HG02588 (cell line): ENCODE data around the gene ANKRD53.

ENCODE experiments used
- ATAC-seq: cut with Tn5 transposase; IDR thresholded peaks from one replicate; pipeline ENCODE4 v1.9.1; 2021; ENCODE audit warnings: mild to moderate bottlenecking, moderate library complexity; ENCODE audit not compliant: unreplicated experiment

ANKRD53 gene, protein sequence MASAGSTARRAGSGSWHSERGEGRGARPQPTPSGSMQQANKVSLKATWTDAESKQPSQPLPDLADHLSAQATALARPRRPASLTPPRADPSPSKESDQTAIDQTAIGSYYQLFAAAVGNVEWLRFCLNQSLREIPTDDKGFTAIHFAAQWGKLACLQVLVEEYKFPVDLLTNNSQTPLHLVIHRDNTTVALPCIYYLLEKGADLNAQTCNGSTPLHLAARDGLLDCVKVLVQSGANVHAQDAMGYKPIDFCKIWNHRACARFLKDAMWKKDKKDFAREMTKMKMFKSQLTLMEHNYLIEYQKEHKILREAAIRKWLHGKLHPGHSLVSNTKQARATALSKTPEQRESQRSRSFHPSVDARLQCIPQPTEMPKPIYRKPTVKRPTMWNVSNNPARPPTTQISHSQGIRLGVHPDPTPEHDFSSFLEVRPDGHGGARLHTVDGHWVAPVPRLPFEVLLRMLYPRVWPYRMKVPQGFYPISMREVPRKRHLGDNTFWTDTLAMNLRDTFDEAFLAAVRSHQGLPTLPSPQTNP

DNA sequence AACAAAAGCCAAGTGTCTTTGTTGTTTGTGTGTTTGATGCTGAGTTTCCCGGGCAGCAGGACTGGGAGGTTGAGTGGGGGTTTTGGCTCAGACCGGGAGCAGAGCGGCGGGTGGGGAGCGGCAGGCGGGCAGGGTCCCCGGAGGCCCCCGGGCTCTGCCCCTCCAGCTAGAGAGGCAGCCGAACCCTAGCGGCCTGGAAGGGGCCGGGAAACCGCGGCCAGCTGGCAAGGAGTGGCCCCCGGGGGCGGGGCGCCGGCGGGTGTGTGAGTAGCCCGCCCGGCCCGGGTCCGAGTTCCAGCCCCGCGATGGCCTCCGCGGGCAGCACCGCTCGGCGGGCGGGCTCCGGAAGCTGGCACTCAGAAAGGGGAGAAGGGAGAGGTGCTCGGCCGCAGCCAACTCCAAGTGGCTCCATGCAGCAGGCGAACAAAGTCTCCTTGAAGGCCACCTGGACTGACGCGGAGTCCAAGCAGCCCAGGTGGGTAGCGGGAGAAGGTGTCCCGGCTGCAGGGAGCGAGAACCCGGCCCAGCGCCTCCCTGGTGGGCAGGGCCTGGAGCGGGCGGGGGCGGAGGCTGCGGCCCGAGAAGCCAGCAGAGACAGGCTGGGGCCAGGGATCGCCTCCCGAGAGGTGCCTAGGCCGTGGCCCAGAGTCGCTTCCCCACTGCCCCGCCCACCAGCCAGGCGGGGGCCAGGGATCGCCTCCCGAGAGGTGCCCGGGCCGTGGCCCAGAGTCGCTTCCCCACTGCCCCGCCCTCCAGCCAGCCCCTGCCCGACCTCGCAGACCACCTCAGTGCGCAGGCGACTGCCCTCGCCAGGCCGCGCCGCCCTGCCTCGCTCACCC is at the start of gene ANKRD53:
Gene ANKRD53 (plus strand): TSS at position 290 of the 839 bp plus-strand sequence. CDS start 16 bp downstream, at position 306.
- no peak for ATAC-seq

DNA sequence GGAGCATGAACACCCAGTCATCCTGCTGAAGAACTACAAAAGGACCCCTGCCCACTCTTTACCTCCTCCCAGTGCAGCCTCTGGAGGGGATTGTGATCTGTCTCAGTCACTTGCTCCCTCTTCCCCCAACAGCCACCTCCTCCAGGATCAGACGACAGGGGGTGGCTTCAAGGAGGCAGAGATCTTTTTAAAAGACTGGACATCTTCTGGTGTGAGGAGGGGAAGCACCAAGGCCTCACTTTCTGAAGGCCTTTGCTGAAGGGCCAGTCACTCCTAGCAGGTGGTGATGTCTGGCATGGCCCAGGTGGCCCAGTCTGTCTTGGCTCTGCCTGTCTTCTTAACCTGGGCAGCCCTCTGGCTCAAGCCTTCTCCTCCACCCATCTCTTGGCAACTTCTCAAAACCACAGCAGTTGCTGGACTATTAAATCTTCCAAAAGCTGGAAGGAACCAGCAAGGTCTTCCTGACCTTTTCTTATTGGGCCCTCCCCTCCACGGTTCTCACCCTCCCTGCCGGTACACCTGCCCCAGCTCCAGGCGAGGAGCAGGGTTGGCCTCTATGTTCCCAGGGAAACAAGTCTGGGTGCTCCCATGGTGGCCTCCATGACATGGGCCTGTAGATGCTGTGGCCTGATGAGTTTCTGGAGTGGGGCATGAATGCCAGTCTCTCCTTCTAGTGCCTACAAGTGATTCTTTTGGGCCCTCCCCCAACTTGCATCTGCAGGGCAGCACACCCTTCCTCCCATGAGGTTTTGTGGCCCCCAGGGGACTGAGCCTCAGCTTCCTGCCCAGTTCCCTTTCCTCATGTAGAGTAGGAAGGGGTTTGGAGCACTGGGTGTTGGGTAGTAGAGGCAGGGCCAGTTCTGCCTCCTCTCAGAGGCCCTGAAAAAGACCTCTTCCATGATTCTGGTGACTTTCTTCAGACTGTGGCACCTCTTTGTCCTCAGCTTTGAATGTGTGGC is 47.8 kb upstream of the ANKRD53 start:
- no peak for ATAC-seq

DNA sequence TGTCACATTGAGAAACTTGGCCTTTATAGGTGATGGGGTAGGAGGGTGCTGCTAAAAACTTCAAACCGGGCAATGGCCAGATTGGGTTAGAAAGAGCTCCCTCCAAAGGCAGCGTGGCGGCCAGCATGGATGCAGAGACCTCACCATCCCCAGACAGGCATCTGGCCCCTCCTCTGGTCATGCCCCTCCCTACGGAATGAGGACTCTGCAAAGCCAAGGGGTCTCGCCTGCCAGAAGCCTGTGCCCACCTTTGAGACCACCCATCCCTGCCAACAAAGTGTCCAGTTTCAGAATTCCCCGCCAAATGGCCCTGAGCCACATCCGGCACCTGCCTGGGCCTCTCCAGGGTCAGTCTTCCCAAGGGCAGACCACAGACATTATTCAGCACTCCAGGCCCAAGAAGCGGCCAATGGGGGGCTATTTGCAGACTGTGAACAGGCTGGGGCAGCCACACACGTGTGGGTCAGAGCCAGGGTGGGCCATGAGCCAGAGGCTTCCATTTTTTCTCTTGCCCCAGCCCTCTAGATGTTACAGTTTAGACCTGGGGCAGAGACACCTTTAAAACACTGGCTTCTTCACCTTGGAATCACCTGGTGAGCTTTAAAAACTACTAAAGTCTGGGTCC is 46.9 kb upstream of the ANKRD53 start:
- no peak for ATAC-seq

DNA sequence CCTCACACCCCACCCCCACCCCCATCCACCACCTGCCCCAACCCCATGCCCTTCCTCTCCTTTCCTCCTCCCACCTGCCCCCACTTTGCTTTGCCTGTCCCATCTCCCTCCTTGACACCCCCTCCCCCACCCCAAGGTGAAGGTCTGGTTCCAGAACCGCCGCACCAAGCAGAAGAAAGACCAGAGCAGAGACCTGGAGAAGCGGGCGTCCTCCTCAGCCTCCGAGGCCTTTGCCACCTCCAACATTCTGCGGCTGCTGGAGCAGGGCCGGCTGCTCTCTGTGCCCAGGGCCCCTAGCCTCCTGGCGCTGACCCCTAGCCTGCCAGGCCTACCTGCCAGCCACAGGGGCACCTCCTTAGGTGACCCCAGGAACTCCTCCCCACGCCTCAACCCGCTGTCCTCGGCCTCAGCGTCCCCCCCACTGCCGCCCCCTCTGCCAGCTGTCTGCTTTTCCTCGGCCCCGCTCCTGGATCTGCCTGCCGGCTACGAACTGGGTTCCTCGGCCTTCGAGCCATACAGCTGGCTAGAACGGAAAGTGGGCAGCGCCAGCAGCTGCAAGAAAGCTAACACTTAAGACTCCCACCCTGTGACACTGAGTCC is 45.7 kb upstream of the ANKRD53 start:
- no peak for ATAC-seq

DNA sequence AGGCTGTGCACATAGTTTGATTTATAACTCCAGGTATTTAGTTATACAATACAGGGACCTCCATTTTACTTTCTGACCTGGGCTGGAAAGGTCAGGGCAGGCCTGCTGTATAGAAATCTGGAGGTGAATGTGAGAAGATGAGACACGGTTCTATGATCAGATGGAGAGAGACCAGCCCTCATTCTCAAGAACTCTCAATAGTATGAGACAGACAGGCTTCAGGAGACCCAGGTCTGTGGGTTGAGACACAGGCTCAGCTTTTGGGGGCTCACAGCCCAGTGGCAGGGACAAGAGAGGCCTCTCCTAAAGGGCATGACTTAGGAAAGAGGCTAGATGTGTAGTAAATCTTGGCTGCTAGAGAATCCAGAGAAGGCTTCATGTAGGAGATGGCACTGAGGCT is 43.4 kb upstream of the ANKRD53 start:
- no peak for ATAC-seq

DNA sequence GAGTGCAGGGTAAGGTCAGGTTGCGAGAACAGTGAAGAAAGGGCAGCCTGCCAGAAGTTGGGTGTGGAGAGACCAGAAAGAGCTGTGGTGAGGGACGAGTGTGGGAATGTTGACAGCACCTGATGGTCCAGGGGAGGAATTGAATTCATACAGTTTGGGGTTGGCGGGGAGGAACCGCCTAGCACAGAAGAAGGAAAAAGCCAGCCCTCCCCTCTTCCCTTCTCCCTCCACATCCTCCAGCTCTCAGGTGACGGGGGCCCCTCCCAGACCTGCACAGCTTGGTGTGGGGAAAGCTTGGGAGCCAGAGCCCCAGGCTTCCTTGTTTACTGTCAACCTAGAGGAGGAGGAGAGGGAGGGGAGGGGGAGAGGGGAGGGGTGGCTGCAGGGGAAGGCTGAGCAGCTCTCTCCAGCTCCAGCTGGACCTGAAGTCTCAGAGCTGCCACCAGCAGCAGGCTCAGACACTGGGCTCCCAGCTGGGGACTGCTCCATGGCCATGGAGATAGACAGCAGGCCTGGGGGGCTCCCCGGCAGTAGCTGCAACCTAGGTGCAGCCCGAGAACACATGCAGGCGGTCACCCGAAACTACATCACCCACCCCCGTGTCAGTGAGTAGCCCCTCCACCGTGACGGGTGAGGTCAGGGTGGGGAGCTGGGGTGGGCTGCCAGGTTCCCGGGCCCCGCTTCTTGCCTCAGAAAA is 42.8 kb upstream of the ANKRD53 start, which contains the start of gene ATP6V1B1:
Gene ATP6V1B1 (plus strand): TSS at position 433 of the 697 bp plus-strand sequence. CDS start 55 bp downstream, at position 488.
- ATAC-seq = no peak

DNA sequence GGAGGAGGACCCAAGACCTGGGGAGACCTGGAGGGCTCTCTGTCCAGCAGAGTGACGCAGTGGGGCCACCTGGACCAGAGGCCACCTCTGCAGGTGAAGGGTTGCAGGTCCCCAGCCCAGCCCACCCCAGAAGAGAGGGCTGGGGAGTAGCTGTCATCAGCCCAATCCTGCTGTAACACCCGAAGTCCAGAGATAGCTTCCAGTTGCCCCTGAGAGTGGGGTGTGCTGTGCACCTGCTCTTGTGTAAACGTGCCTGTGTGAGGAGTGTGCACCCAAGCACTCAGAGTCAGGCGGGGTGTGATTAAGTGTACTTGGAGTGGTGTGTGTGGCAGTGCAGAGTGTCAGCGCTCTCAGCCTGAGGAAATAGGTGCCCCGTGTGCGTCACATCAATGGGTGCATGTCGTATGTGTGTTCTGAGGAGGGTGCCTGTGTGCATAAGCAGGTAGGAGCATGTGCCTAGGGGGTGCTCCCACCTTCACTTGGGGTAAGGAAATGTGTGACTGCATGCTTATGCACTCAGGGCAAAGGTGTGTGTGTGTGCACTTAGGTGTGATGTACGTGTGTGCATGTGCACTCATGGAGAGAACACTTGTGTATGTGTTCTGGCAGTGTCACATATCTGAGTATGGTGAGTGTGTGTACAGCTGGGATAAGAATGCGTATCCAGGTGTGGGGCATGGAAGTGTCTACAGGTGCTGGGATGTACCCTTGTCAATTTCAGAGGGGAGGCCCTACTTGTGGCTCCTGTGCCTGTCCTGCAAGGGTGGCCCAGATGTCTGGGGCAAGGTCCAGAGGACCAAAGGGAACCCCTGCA is 42.1 kb upstream of the ANKRD53 start:
- ATAC-seq = no peak

DNA sequence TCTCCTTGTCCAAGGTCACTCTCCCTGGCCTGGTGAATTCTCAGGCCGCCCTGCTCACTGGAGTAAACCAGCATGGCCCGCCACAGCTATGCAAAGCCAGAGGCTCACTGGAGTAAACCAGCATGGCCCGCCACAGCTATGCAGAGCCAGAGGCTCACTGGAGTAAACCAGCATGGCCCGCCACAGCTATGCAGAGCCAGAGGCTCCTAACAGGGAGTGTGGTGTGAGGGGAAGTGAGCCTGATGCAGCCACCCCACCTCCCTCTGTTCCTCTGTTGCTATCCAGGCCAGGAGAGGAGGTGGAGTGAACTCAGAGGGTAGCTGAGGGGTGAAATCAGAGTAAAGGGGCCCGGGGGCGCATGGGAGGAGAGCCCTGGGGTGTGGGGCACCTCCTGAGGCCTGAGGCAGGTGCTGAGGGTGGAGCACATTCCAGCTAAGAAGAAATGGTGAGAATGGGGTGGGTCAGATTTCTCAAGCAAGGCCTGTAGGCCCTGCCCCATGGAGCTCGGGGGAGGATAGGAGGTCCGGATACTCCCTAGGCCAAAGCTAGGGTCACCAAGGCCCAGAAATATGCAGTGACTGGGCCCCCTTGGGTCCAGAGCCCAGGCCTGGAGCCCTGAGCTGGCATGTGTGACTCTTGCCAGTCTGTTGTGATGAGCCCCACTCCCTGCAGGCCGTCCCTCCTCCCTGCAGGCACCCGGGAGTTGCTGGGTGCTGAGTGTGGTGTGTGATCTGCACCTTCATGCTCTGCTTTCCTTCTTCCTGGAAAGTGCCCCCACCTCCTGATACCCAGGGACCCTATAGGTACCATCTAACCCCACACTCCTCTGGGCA is 41.2 kb upstream of the ANKRD53 start:
- no peak for ATAC-seq

DNA sequence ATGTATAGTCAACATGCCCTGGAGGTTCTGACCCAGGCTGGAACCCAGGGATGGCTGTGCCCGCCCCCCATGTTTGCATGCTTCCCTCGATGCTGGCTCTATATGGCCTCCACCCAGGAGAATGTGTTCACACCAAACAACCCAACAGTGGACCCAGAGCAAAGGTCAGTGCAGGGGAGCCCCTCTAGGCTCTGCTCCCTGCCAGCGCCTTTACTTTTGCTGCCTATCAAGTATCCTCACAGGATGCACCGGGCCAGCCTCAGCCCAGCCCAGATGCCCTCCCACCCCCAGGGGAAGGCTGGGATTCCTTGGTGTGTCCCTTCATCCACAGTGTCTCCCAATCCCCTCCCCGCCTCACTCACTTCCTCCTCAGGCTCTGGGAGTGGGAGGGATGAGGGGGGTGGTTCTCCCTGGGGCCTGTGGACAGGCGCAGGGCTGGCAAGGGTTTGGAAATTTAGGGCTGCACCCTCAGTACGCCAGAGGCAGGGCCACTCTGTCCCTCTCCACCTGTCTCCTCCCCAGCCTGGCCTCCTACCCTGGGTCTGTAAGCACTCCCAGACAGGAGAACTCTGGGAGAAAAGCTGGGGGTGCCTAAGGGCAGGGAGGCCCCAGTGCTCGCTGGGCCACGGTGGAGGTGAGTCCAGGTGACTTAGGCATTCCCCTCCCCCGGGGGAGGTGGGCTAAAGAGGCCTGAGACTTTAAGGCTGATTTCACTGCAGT is 40.4 kb upstream of the ANKRD53 start:
- no peak for ATAC-seq

DNA sequence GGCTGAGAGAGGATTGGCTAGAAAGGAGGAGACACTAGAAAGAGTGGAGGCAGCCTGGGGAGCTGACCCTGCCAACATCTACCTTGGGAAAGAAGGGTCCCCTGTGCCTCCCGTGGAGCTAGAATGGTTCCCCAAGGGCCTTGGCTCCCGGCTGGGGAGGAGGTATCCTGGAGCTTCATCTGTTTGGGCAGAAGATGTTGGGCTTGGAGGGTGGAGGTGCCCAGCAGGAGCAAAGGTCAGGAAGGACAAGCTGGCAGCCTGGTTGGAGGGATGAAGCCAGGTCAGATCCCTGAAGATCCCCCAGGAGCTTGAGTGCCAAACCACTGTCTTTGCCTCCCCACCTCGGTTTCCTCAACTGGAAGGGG is 39.9 kb upstream of the ANKRD53 start:
- no peak for ATAC-seq

DNA sequence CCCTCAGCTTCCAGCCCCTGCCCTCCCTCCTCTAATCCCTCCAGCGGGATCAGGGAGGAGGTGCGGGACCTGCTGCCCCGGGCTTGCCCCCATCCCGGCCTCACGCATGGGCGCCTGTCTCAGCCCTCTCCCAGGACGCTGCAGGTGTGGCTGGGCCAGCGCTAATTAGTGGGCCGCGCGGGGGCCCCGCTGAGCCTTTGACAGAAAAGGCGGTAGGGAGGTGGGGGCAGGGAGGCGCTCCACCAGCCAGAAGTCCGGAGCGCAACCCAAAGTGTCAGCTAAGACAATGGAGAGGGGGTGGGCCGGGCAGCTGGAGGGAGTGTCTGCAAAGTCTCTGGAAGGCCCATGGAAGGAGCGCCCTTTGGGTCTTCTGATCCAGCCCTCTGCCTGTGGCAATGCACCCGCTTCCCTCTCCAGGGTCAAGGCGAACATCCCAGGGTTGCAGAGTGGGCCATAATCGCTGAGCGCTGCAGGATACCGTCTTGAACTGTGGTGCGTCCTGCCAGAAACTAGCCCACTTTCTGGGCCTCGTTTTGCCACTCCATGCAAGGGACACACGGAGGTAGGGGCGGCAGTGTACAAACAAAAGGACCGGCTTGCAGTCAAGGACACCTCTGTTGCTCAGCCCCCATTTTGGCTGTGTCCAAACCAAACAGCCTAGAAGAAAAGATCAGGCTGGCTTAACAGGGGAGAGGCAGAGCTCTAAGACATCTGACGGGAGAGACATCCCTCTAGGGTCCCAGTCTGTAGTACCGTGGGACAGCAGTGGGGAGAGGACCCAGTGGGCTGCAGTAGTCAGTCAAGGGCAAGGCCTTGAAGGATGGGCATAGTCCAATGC is 39.2 kb upstream of the ANKRD53 start:
- ATAC-seq = no peak

DNA sequence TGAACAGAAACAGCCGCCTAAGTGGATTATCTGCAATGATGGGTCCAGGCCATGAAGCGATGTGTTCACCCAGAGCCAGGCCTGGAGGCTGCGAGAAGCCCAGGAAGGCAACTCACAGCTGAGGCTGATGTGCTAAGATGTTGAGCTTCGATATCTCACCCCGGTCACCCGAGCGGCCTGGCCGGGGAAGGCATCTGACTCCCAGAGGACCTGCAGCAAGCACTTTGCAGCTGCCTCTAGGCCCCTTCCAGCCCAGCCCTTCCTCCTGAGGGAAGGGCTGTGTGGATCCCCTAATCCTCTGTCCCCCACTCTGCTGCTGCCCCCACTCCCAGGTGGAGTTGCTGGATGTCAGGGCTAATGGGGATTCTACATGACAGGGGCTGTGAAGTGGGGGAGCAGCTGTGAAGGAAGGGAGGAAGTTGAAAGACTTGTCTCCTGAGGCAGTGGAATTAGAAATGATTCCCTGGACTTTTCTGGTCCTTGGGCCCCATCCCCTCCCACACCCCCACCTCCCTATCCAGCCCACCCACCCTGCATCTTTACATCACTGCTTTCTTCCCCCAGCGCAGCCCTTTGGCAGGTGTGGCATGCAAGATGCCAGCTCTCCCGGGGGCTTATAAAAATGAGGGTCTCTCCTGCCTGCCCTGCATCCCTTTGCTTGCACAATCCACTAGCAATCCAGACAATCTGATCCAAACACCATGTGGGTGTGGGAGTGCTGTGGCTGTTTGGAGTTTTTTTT is 38.4 kb upstream of the ANKRD53 start:
- ATAC-seq = no peak

DNA sequence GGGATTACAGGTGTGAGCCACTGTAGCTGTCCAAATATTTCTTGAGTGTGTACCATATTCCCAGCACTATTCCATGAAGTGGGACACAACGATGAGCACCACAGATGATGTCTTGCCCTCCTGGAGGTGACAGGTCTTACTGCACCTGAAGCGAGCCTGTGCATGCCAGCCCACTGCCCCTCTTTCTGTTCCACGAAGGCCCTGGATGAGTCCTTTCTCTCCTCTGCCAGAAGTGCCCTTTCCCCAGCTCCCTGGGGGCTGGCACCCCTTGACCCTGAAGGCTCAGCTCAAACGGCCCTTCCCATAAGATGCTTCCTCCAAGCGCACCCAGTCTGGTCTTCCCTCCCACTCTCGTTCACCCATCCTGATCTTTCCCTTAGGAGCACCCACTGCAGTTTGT is 37.2 kb upstream of the ANKRD53 start:
- no peak for ATAC-seq

DNA sequence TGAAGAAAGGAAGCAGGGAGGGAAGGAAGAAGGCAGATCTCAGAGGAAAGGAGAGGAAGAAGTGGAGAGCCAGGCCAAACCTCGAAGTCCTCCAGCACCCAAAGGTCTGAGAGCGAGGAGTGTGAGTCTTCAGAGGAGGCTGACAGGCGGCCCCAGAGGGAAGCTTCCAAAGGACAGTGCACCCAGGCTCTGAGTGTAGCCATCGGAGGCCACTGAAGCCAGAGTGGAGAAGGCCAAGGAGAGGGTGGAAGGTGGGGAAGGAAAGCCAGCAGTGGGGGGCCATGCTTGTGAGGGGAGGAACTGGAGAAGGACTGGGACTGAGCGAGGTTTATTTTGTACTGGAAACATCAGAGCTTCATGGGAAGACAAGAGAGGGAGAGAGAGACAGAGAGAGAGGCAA is 36.7 kb upstream of the ANKRD53 start:
- ATAC-seq = no peak
